NOMO-1 treated with DMSO at 0.1 percent for 48 hours (cell line): ENCODE measurements around the gene CD180.
A peak's percentile ranks its signal among the peaks of the same experiment; 100 is the strongest.

Source experiments
- DNase-seq: peaks from one replicate; lab custom pipeline; 2025; ENCODE audit not compliant: unreplicated experiment; lab: John Stamatoyannopoulos, UW

Gene CD180

GRCh38 chr5:67196537-67197059, at the start of gene CD180:
Gene CD180 (minus strand): TSS chr5:67196799. CDS start chr5:67196641, 158 bp downstream.
- no peak for DNase-seq

- DNase-seq, result peak; percentile 76
Measured at GRCh38 chr5:67246108-67246507, 49.5 kb upstream of the CD180 start.

DNA sequence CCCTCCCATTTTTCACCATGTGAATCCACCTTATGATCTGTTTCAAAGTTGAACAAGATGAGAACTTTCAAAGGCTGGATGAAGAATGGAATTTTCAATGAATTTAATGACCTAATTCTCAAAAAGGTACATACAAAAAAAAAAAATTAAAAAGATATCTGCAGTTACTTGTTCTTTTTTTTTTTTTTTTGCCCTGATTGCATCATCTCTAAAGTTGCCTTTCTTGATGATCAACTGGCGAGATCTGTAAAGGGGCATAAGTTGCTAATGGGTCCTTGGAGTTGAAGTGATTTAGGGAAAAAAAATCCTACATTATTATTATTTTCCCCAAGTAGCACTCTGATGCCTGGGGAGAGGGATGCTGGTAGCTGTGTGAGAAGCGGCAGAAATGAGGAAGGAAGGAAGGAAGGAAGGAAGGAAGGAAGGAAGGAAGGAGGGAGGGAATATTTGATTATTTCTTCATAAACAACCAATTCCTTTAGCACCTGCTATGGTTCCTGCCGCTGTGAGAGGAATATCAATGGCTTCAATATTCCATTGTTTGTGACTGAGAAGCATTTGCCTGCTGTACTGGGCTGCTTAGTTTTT, 48.8 kb upstream of the CD180 start:
- DNase-seq, result no peak

DNA sequence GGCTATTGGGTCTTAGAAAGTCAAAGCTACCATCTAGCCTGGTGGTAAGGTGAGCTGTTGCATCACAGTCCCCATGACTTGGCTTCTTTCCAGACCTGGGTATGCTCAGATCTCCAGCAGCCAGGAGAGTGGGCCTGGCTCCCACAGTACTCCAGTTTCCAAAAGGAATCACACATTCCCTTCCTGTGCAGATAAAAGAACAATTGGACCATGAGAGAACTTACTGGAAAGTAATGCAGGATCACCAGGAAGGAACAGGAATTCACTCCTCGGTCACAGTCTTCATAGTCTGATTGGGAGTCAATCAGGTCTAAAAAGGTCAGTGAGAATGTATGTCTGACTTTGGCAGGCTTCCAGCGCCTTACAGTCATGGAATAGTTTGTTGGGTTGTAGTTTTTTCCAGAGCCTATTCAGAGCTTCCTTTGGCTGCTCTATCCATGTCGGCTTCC, 47.8 kb upstream of the CD180 start:
- no peak for DNase-seq

DNA sequence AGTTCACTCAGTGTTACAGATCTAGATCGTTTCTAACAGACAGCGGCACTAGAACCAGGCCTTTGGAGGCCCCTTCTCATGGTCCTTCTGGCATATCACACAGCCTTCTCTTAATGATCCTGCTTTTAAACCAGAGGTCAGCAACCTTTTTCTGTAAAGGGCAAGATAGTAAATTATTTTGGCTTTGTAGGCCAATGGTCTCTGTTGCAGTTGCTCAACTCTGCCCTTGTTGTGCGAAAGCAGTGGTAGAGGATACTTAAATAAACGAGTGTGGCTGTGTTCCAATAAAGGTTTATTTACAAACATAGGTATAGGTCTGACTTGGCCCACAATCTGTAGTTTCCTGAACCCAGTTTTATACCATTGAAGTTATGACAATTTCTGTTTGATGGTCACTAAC, 47.3 kb upstream of the CD180 start:
- no peak for DNase-seq

DNA sequence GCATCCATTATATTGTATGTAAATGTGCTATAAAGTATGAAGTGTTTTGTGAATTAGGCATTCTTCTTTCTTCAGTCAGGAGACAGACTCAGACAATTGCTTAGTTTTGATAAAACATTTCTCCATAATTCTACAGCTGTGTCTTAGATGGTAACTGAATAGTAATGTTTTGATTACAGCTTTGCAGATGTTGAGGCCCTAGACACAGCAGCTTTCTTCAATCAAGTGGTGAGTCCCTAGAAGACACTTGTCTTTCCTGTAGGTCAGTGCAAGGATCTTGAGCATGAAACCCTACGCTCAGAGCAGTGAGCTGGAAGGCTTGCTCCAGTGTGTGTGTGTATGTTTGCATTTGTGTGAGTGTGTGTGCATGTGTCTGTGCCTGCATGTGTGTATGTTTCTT, 46.8 kb upstream of the CD180 start:
- DNase-seq, result no peak

GRCh38 chr5:67241326-67241725, 44.7 kb upstream of the CD180 start:
- DNase-seq, result no peak

- no peak for DNase-seq
Measured at GRCh38 chr5:67240846-67241245, 44.2 kb upstream of the CD180 start.

DNA sequence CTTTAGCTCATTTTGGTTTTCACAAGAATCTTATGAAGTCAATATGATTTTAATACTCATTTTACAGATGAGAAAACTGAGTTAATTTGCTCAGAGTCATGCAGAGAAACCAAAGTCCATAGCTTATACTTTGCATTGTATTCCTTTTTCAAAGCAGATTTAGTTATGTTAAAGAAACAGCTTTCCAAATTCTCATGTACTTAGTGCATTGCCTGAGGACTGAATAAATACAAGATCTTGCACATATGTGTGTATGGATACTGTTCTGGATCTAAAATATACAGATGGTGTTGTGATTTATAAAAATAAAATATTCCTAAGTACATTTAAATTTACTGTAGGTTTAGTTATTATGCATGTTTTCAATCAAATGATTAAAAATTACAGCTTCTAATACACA, 43.5 kb upstream of the CD180 start:
- DNase-seq, result no peak

GRCh38 chr5:67238191-67238590, 41.6 kb upstream of the CD180 start:
- DNase-seq, result no peak

DNA sequence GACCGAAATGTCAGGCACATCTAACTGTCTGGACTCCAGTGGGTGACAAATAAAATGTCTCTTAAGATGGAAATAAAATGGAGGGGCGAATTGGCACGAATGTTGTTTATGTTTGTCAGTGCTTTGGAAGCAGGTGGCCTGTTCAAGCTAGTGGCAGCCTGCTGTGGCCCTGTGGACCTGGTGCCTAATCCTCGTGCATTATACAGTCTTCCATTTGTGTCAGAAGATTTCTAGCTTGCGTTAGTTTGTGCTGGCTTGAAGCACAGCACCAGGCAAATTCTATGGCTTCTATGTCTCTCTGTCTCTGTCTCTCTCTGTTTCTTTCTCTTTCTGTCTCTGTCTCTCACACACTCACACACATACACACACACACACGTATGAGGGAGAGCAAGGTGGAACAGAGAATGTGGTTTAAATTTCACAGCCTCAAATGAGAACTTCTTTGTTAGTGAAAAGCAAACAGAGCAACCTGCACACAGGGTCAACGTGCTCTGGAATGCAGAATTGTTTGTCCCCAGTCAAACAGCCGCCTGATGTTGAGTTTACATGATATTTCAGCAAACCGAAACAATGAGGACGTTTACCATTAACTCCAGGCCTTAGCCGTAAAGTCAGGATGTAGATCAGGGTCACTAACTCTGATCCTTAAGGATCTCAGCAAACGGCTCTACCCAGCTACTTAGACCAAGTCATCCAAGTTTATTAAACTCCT, 39.0 kb upstream of the CD180 start:
- no peak for DNase-seq

DNA sequence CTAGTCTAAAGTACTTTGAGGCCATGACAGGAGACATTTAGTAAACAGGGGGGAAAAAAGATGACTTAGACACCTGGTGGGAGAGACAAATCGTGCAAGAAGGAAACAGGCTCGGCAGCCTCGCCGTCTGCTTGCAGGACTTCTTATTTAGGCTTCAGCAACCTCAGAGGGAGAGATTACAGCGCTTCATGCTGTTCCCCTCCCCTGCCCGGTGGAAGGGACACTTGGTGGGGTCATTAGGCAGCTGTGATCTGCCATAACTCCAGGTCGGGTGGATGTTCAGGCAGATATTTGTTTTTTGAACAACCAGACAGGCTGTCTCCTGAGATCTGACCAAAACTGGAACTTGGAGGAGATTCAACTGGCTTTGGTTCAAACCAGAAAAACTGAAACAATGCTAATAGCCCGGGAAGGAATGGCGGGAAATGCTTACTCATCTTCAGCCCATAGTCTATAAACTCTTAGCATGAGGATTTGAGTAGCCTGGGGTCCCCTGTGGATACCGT, 38.1 kb upstream of the CD180 start:
- peak; percentile 4 for DNase-seq

GRCh38 chr5:67233075-67233474, 36.5 kb upstream of the CD180 start:
- no peak for DNase-seq

DNA sequence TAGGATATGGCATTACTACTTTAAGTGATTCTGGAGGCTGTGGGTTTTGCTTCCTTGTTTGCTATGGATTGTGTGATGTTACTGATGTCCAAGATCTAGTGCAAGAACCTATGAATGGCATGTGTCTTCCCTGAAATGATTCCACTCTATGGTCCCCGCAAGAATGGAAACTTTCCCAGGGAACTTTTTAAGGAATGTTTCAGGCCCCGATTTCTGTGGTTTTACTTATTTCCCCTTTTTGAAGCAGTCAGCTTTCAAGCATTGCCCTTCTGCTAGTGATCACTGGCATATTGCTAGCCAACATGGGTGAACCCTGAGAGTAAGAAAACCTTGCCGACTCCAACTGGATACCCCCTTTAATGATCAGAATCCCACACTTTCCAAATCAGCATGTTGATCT, 26.6 kb upstream of the CD180 start:
- DNase-seq, result no peak

DNA sequence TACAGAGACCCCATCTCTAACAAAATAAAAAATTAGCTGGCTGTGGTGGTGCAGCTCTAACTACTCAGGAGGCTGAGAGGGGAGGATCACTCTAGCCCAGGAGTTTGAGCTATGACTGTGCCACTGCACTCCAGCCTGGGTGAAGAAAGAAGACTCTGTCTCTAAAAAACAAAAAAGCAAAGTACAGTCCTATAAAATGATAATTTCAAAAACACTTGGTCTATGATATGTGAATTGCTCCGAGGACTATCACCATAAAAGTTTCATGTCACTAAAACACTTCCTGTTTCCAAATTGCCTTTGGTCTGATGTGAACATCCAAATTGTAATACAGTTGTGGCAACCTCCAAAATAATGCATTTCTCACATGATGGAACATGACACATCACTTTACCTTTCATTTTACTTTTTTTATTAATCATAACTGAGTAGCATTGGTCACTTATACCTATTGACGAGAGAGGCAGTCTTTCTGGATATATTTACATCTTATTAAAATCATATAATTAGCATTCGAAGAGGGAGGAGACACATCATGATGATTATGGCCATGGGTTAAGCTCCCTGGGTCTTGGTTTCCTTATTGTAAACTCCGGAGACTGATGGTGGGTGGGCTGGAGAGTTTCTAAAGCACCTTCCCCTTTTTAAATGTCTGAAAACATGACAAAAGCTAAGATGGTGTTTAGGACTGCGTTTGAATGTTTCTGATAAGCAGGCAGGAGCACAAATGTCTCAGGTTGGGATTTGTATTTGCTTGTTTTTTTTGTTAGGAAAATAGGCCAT, 25.8 kb upstream of the CD180 start:
- DNase-seq, result peak; percentile 75

GRCh38 chr5:67221487-67222242, 25.1 kb upstream of the CD180 start:
- DNase-seq, result peak; percentile 75

DNA sequence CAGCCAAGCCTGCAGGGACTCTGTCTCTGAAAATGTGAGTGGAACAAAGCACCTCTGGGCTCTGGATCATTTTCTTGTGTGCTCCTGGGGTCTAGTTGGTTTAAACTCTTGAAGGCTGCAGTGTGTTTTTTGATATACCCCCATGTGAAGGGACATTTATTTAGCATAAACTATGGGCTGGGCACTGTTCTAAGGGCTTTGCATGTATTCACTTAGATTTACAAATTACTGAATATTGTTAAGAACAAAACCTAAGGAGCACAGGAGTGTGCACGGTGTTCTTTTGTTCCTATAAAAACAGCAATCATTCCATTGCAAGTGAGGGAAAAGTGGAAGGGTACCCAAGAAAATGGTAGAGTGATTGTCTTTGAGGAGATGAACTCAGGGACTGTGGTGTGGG, 20.0 kb upstream of the CD180 start:
- DNase-seq, result no peak

GRCh38 chr5:67215519-67216471, 19.2 kb upstream of the CD180 start:
- DNase-seq, result peak; percentile 93

DNA sequence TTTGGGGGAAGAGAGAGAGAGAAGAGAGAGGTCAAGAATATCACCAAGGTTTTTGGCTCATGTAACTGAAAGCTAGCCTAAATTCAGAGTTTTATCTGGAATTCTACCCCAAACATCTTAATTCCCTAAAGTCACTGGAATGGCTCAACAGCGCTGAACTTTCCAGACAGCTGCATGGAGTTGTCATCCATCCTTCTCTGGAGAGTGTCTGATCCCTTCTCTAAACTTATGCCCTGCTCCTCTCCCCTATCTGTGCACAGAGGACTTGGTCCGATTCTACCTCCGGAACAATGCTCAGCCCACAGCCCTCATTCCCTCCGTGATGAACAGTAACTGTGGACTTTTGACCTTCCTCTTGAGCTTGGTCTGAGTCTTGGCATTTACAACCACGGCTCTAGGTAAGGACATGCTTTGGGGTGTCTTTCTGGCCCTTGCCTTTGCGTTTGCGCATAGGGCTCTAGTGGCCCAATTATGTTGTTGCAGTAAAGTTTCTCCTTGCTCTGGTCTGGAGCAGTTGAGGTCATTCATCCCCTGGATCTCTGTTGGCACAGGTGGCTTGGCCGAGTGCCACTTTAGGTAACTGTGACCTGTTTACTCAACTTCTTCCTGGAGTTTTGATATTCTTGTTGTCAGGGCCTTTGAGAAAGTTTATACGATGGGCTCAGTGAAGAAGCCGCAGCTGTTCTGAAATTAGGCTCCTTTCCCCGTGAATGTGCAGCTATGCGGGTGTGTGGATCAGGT, 18.3 kb upstream of the CD180 start:
- DNase-seq, result no peak
